HEK293 (cell line): ENCODE measurements around the gene EHD1.

ENCODE experiments used
- RBAK ChIP-seq: fragments of 450-650 bp; formaldehyde crosslinking; IDR thresholded peaks from 2 replicates; pipeline ENCODE4 v1.5.1; 2016; ENCODE audit warnings: missing biosample characterization, missing genetic modification characterization
- SP3 ChIP-seq: fragments of 450-650 bp; formaldehyde crosslinking; IDR thresholded peaks from 2 replicates; pipeline ENCODE4 v1.5.1; 2016; ENCODE audit warnings: missing biosample characterization, missing genetic modification characterization
- ZBTB8A ChIP-seq: fragments of 450-650 bp; formaldehyde crosslinking; IDR thresholded peaks from 2 replicates; pipeline ENCODE4 v1.5.1; 2016; ENCODE audit warnings: missing biosample characterization, missing genetic modification characterization
- ZFP3 ChIP-seq: fragments of 450-650 bp; formaldehyde crosslinking; IDR thresholded peaks from 2 replicates; pipeline ENCODE4 v1.5.1; 2016; ENCODE audit warnings: low read depth, missing biosample characterization, missing genetic modification characterization
- ZNF132 ChIP-seq: fragments of 450-650 bp; formaldehyde crosslinking; IDR thresholded peaks from 2 replicates; pipeline ENCODE4 v1.5.1; 2017; ENCODE audit warnings: missing biosample characterization, missing genetic modification characterization, borderline replicate concordance
- ZNF155 ChIP-seq: fragments of 450-650 bp; formaldehyde crosslinking; IDR thresholded peaks from 2 replicates; pipeline ENCODE4 v1.5.1; 2016; ENCODE audit warnings: missing biosample characterization, missing genetic modification characterization
- ZNF19 ChIP-seq: fragments of 450-650 bp; formaldehyde crosslinking; IDR thresholded peaks from 2 replicates; pipeline ENCODE4; 2016; ENCODE audit warnings: missing biosample characterization, missing genetic modification characterization, low read depth
- ZNF202 ChIP-seq: fragments of 450-650 bp; formaldehyde crosslinking; IDR thresholded peaks from 2 replicates; pipeline ENCODE4 v1.5.1; 2016; ENCODE audit warnings: missing biosample characterization, missing genetic modification characterization, borderline replicate concordance
- ZNF37A ChIP-seq: fragments of 450-650 bp; IDR thresholded peaks from 2 replicates; pipeline ENCODE4 v1.5.1; 2018; ENCODE audit warnings: missing biosample characterization, missing genetic modification characterization
- ZNF394 ChIP-seq: fragments of 450-650 bp; formaldehyde crosslinking; IDR thresholded peaks from 2 replicates; pipeline ENCODE4 v1.5.1; 2016; ENCODE audit warnings: missing biosample characterization, missing genetic modification characterization, mild to moderate bottlenecking, moderate library complexity, borderline replicate concordance
- ZNF473 ChIP-seq: fragments of 450-650 bp; formaldehyde crosslinking; IDR thresholded peaks from 2 replicates; pipeline ENCODE4 v1.5.1; 2017; ENCODE audit warnings: missing biosample characterization, missing genetic modification characterization
- ZNF521 ChIP-seq: fragments of 450-650 bp; formaldehyde crosslinking; IDR thresholded peaks from 2 replicates; pipeline ENCODE4 v1.5.1; 2017; ENCODE audit warnings: missing biosample characterization, mild to moderate bottlenecking, missing genetic modification characterization
- TF ChIP-seq, protein P1 (sequence below): fragments of 450-650 bp; formaldehyde crosslinking; IDR thresholded peaks from 2 replicates; pipeline ENCODE4 v1.5.1; 2016; ENCODE audit warnings: missing biosample characterization, missing genetic modification characterization
- TF ChIP-seq, protein P2 (sequence below): fragments of 450-650 bp; formaldehyde crosslinking; optimal IDR thresholded peaks from 2 replicates; pipeline ENCODE3; 2016; ENCODE audit warnings: missing biosample characterization, mild to moderate bottlenecking, missing genetic modification characterization
- TF ChIP-seq, protein P3 (sequence below): fragments of 450-650 bp; formaldehyde crosslinking; IDR thresholded peaks from 2 replicates; pipeline ENCODE4 v1.5.0; 2017; ENCODE audit warnings: missing biosample characterization, missing genetic modification characterization, borderline replicate concordance
- TF ChIP-seq, protein P4 (sequence below): fragments of 450-650 bp; formaldehyde crosslinking; IDR thresholded peaks from 2 replicates; pipeline ENCODE4 v1.5.1; 2016; ENCODE audit warnings: missing biosample characterization, missing genetic modification characterization
- TF ChIP-seq, protein P5 (sequence below): fragments of 450-650 bp; formaldehyde crosslinking; IDR thresholded peaks from 2 replicates; pipeline ENCODE4 v1.5.1; 2016; ENCODE audit warnings: missing biosample characterization, missing genetic modification characterization, borderline replicate concordance
- TF ChIP-seq, protein P6 (sequence below): fragments of 450-650 bp; formaldehyde crosslinking; IDR thresholded peaks from 2 replicates; pipeline ENCODE4 v1.5.1; 2016; ENCODE audit warnings: missing biosample characterization, missing genetic modification characterization
- TF ChIP-seq, protein P7 (sequence below): fragments of 450-650 bp; formaldehyde crosslinking; IDR thresholded peaks from 2 replicates; pipeline ENCODE4 v1.5.1; 2016; ENCODE audit warnings: missing biosample characterization, missing genetic modification characterization

Gene EHD1

DNA sequence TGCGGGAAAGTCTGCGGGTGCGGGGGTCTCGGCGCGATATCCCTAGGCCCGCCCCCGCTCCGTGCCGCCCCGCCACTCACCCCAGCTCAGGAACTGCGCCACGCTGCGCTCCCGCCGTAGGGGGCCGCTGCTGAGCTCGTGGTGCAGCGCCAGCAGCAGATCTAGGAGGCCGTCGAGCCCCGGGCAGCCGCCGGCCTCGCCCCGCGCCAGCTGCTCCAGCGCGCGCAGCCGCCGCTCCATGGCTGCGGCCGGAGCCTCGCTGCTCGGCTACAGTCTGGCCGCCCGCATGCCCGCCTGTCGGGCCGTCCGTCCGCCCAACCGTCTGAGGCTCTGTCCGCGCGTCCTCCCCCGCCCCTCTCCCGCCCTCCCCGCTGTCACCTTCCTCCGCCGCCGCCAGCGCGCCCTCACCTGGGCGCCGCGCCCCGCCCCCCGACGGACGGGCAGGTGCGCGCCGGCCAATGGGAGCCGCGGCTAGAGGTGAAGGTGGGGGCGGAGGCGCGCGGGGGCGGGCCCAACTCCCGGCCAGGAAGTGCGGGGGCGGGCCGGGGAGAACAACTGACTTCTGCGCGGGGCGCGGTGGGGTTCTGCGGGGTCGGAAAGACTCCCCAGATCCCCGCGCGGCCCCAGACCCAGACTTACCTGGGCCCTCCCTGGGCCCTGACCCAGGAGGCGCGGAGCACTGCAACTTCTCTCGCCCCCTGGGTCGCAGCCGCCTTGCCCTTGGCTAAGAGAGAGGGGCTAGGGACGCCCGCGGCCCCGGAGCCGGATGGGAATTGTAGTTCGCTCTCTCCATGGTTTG is 33.9 kb downstream of the EHD1 start, which contains the start of gene CDC42BPG (continued):
- TF ChIP-seq, protein P1, sequence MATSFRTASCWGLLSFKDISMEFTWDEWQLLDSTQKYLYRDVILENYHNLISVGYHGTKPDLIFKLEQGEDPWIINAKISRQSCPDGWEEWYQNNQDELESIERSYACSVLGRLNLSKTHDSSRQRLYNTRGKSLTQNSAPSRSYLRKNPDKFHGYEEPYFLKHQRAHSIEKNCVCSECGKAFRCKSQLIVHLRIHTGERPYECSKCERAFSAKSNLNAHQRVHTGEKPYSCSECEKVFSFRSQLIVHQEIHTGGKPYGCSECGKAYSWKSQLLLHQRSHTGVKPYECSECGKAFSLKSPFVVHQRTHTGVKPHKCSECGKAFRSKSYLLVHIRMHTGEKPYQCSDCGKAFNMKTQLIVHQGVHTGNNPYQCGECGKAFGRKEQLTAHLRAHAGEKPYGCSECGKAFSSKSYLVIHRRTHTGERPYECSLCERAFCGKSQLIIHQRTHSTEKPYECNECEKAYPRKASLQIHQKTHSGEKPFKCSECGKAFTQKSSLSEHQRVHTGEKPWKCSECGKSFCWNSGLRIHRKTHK (tag by site-specific recombination): no peak
- no peak for TF ChIP-seq ZNF155 (tag by site-specific recombination)
- TF ChIP-seq ZNF132 (tag by site-specific recombination): no peak
- TF ChIP-seq RBAK: no peak
- no peak for TF ChIP-seq ZNF37A (tag by site-specific recombination)
- TF ChIP-seq, protein P2, sequence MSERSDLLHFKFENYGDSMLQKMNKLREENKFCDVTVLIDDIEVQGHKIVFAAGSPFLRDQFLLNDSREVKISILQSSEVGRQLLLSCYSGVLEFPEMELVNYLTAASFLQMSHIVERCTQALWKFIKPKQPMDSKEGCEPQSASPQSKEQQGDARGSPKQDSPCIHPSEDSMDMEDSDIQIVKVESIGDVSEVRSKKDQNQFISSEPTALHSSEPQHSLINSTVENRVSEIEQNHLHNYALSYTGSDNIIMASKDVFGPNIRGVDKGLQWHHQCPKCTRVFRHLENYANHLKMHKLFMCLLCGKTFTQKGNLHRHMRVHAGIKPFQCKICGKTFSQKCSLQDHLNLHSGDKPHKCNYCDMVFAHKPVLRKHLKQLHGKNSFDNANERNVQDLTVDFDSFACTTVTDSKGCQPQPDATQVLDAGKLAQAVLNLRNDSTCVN (tag by site-specific recombination): peak; percentile 54
- TF ChIP-seq ZNF202 (tag by site-specific recombination): no peak
- no peak for TF ChIP-seq ZNF521
- TF ChIP-seq, protein P3, sequence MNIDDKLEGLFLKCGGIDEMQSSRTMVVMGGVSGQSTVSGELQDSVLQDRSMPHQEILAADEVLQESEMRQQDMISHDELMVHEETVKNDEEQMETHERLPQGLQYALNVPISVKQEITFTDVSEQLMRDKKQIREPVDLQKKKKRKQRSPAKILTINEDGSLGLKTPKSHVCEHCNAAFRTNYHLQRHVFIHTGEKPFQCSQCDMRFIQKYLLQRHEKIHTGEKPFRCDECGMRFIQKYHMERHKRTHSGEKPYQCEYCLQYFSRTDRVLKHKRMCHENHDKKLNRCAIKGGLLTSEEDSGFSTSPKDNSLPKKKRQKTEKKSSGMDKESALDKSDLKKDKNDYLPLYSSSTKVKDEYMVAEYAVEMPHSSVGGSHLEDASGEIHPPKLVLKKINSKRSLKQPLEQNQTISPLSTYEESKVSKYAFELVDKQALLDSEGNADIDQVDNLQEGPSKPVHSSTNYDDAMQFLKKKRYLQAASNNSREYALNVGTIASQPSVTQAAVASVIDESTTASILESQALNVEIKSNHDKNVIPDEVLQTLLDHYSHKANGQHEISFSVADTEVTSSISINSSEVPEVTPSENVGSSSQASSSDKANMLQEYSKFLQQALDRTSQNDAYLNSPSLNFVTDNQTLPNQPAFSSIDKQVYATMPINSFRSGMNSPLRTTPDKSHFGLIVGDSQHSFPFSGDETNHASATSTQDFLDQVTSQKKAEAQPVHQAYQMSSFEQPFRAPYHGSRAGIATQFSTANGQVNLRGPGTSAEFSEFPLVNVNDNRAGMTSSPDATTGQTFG: no peak
- peak; percentile 38 for TF ChIP-seq SP3 (tag by site-specific recombination)
- TF ChIP-seq ZNF19: no peak
- TF ChIP-seq ZNF394: no peak
- TF ChIP-seq, protein P4, sequence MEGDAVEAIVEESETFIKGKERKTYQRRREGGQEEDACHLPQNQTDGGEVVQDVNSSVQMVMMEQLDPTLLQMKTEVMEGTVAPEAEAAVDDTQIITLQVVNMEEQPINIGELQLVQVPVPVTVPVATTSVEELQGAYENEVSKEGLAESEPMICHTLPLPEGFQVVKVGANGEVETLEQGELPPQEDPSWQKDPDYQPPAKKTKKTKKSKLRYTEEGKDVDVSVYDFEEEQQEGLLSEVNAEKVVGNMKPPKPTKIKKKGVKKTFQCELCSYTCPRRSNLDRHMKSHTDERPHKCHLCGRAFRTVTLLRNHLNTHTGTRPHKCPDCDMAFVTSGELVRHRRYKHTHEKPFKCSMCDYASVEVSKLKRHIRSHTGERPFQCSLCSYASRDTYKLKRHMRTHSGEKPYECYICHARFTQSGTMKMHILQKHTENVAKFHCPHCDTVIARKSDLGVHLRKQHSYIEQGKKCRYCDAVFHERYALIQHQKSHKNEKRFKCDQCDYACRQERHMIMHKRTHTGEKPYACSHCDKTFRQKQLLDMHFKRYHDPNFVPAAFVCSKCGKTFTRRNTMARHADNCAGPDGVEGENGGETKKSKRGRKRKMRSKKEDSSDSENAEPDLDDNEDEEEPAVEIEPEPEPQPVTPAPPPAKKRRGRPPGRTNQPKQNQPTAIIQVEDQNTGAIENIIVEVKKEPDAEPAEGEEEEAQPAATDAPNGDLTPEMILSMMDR: peak; percentile 42; the same call in 1 of the 2 replicates
- TF ChIP-seq, protein P5, sequence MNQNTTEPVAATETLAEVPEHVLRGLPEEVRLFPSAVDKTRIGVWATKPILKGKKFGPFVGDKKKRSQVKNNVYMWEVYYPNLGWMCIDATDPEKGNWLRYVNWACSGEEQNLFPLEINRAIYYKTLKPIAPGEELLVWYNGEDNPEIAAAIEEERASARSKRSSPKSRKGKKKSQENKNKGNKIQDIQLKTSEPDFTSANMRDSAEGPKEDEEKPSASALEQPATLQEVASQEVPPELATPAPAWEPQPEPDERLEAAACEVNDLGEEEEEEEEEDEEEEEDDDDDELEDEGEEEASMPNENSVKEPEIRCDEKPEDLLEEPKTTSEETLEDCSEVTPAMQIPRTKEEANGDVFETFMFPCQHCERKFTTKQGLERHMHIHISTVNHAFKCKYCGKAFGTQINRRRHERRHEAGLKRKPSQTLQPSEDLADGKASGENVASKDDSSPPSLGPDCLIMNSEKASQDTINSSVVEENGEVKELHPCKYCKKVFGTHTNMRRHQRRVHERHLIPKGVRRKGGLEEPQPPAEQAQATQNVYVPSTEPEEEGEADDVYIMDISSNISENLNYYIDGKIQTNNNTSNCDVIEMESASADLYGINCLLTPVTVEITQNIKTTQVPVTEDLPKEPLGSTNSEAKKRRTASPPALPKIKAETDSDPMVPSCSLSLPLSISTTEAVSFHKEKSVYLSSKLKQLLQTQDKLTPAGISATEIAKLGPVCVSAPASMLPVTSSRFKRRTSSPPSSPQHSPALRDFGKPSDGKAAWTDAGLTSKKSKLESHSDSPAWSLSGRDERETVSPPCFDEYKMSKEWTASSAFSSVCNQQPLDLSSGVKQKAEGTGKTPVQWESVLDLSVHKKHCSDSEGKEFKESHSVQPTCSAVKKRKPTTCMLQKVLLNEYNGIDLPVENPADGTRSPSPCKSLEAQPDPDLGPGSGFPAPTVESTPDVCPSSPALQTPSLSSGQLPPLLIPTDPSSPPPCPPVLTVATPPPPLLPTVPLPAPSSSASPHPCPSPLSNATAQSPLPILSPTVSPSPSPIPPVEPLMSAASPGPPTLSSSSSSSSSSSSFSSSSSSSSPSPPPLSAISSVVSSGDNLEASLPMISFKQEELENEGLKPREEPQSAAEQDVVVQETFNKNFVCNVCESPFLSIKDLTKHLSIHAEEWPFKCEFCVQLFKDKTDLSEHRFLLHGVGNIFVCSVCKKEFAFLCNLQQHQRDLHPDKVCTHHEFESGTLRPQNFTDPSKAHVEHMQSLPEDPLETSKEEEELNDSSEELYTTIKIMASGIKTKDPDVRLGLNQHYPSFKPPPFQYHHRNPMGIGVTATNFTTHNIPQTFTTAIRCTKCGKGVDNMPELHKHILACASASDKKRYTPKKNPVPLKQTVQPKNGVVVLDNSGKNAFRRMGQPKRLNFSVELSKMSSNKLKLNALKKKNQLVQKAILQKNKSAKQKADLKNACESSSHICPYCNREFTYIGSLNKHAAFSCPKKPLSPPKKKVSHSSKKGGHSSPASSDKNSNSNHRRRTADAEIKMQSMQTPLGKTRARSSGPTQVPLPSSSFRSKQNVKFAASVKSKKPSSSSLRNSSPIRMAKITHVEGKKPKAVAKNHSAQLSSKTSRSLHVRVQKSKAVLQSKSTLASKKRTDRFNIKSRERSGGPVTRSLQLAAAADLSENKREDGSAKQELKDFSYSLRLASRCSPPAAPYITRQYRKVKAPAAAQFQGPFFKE (tag by site-specific recombination): no peak
- no peak for TF ChIP-seq ZFP3 (tag by site-specific recombination)
- no peak for TF ChIP-seq ZBTB8A (tag by site-specific recombination)
- TF ChIP-seq ZNF473 (tag by site-specific recombination): no peak
- TF ChIP-seq, protein P6, sequence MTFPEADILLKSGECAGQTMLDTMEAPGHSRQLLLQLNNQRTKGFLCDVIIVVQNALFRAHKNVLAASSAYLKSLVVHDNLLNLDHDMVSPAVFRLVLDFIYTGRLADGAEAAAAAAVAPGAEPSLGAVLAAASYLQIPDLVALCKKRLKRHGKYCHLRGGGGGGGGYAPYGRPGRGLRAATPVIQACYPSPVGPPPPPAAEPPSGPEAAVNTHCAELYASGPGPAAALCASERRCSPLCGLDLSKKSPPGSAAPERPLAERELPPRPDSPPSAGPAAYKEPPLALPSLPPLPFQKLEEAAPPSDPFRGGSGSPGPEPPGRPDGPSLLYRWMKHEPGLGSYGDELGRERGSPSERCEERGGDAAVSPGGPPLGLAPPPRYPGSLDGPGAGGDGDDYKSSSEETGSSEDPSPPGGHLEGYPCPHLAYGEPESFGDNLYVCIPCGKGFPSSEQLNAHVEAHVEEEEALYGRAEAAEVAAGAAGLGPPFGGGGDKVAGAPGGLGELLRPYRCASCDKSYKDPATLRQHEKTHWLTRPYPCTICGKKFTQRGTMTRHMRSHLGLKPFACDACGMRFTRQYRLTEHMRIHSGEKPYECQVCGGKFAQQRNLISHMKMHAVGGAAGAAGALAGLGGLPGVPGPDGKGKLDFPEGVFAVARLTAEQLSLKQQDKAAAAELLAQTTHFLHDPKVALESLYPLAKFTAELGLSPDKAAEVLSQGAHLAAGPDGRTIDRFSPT (tag by site-specific recombination): 0 out of 2 replicates have a peak, but pooled peaks have one; percentile 17
- TF ChIP-seq, protein P7, sequence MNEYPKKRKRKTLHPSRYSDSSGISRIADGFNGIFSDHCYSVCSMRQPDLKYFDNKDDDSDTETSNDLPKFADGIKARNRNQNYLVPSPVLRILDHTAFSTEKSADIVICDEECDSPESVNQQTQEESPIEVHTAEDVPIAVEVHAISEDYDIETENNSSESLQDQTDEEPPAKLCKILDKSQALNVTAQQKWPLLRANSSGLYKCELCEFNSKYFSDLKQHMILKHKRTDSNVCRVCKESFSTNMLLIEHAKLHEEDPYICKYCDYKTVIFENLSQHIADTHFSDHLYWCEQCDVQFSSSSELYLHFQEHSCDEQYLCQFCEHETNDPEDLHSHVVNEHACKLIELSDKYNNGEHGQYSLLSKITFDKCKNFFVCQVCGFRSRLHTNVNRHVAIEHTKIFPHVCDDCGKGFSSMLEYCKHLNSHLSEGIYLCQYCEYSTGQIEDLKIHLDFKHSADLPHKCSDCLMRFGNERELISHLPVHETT (tag by site-specific recombination): no peak
